Non-pigmented ciliary epithelial cell (primary cell): ENCODE measurements around the gene MMP1.
A peak's percentile ranks its signal among the peaks of the same experiment; 100 is the strongest.

Experiments
- DNase-seq: peaks from one replicate; pipeline ENCODE4 v3.0.0-alpha.2; 2010; ENCODE audit warnings: low read depth

The MMP1 gene

GRCh38 chr11:102798012-102798746 lies at the start of gene MMP1:
Gene MMP1 (minus strand): TSS chr11:102798160. CDS start chr11:102798092, 68 bp downstream.
- no peak for DNase-seq

GRCh38 chr11:102846292-102846691 lies 48.3 kb upstream of the MMP1 start:
- no peak for DNase-seq

- DNase-seq: no peak
Measured at GRCh38 chr11:102843489-102843888, 45.5 kb upstream of the MMP1 start, which contains the start of gene MMP3. Gene MMP3 (minus strand): TSS chr11:102843609. CDS start chr11:102843546, 63 bp downstream.

- no peak for DNase-seq
Measured at GRCh38 chr11:102842930-102843329, 45.0 kb upstream of the MMP1 start.

GRCh38 chr11:102840018-102840417 lies 42.1 kb upstream of the MMP1 start:
- no peak for DNase-seq

- no peak for DNase-seq
Measured at GRCh38 chr11:102837646-102838045, 39.7 kb upstream of the MMP1 start.

GRCh38 chr11:102837156-102837555 lies 39.2 kb upstream of the MMP1 start:
- no peak for DNase-seq

- peak; percentile 53 for DNase-seq
Measured at GRCh38 chr11:102836290-102836875, 38.4 kb upstream of the MMP1 start.

GRCh38 chr11:102833731-102834130 lies 35.8 kb upstream of the MMP1 start:
- DNase-seq: no peak

- no peak for DNase-seq
Measured at GRCh38 chr11:102832612-102833011, 34.7 kb upstream of the MMP1 start.

- DNase-seq: no peak
Measured at GRCh38 chr11:102831489-102832440, 33.8 kb upstream of the MMP1 start.

- DNase-seq: no peak
Measured at GRCh38 chr11:102831128-102831488, 33.1 kb upstream of the MMP1 start.

- DNase-seq: no peak
Measured at GRCh38 chr11:102830001-102830727, 32.2 kb upstream of the MMP1 start.

- no peak for DNase-seq
Measured at GRCh38 chr11:102829316-102830000, 31.5 kb upstream of the MMP1 start.

GRCh38 chr11:102824556-102824955 lies 26.6 kb upstream of the MMP1 start:
- DNase-seq: no peak

GRCh38 chr11:102819491-102819890 lies 21.5 kb upstream of the MMP1 start:
- DNase-seq: no peak

GRCh38 chr11:102813484-102813883 lies 15.5 kb upstream of the MMP1 start:
- no peak for DNase-seq

GRCh38 chr11:102812188-102812587 lies 14.2 kb upstream of the MMP1 start:
- no peak for DNase-seq

GRCh38 chr11:102810950-102811660 lies 13.1 kb upstream of the MMP1 start:
- no peak for DNase-seq

GRCh38 chr11:102809971-102810370 lies 12.0 kb upstream of the MMP1 start:
- DNase-seq: no peak

GRCh38 chr11:102807921-102808320 lies 10.0 kb upstream of the MMP1 start:
- no peak for DNase-seq
